ENCODE data around the gene PODXL.
A peak's percentile ranks its signal among the peaks of the same experiment; 100 is the strongest.

The PODXL gene

GRCh38 chr7:131568510-131568909 is 12.1 kb upstream of the PODXL start:
- DNase-seq (ENCODE audit: insufficient read length, low spot score) (no peak), FAIRE-seq (no peak)
- no peak for TF ChIP-seq CTCF (IDR thresholded peaks at IDR 0.05; ENCODE audit: insufficient read depth, missing control alignments)

- no peak for FAIRE-seq
- no peak for TF ChIP-seq CTCF (IDR thresholded peaks at IDR 0.05; ENCODE audit: insufficient read depth, missing control alignments)
These were observed 8.2 kb upstream of the PODXL start for GRCh38 chr7:131564640-131565039.

GRCh38 chr7:131563918-131564317 is 7.5 kb upstream of the PODXL start:
- FAIRE-seq (no peak), DNase-seq (ENCODE audit: insufficient read length, low spot score) (no peak)
- no peak for TF ChIP-seq CTCF (IDR thresholded peaks at IDR 0.05; ENCODE audit: insufficient read depth, missing control alignments)

More at GRCh38 chr7:131564640-131565039, 8.2 kb upstream of the PODXL start:
- DNase-seq (ENCODE audit: insufficient read length, low spot score), result no peak

- FAIRE-seq (no peak), DNase-seq (ENCODE audit: insufficient read length, low spot score) (no peak)
- TF ChIP-seq CTCF (IDR thresholded peaks at IDR 0.05; ENCODE audit: insufficient read depth, missing control alignments), result no peak
These were observed 6.5 kb upstream of the PODXL start for GRCh38 chr7:131562941-131563340.

GRCh38 chr7:131560061-131560460 is 3.6 kb upstream of the PODXL start:
- TF ChIP-seq CTCF (IDR thresholded peaks at IDR 0.05; ENCODE audit: insufficient read depth, missing control alignments), result no peak
- FAIRE-seq (no peak), DNase-seq (ENCODE audit: insufficient read length, low spot score) (no peak)

GRCh38 chr7:131557652-131558385 is 1.4 kb upstream of the PODXL start:
- DNase-seq (ENCODE audit: insufficient read length, low spot score) (peak; percentile 72), FAIRE-seq (no peak)
- TF ChIP-seq CTCF (IDR thresholded peaks at IDR 0.05; ENCODE audit: insufficient read depth, missing control alignments), result no peak

GRCh38 chr7:131556909-131557651 is 652 bp upstream of the PODXL start:
- TF ChIP-seq CTCF (IDR thresholded peaks at IDR 0.05; ENCODE audit: insufficient read depth, missing control alignments), result no peak
- DNase-seq (ENCODE audit: insufficient read length, low spot score) (no peak), FAIRE-seq (no peak)

Data from D721Med (cell line).